Stimulated activated CD8-positive, alpha-beta memory T cell treated with anti-CD3 and anti-CD28 coated beads, Interleukin-12 subunit alpha, Interleukin-12 subunit beta, amount 100 ng/mL, for 1 hour (primary cell): Measurements from ENCODE around the gene KIF22.
"Not testable (repeated sequence)": the region's sequence is repeated elsewhere in the genome, so short reads cannot be mapped to it uniquely, and the experiment has no call there.

Source experiments
- DNase-seq: peaks from one replicate; pipeline ENCODE4 v3.0.0-alpha.2; 2020; ENCODE audit warnings: low read depth

The KIF22 gene

GRCh38 chr16:29815032-29815721, 24.6 kb downstream of the KIF22 start:
- DNase-seq, result no peak

- DNase-seq, result peak; percentile 97
Measured at GRCh38 chr16:29815793-29816693, 25.5 kb downstream of the KIF22 start, which contains the start of gene PAGR1. Gene PAGR1 (plus strand): TSS chr16:29816152. CDS start chr16:29816526, 374 bp downstream.

DNA sequence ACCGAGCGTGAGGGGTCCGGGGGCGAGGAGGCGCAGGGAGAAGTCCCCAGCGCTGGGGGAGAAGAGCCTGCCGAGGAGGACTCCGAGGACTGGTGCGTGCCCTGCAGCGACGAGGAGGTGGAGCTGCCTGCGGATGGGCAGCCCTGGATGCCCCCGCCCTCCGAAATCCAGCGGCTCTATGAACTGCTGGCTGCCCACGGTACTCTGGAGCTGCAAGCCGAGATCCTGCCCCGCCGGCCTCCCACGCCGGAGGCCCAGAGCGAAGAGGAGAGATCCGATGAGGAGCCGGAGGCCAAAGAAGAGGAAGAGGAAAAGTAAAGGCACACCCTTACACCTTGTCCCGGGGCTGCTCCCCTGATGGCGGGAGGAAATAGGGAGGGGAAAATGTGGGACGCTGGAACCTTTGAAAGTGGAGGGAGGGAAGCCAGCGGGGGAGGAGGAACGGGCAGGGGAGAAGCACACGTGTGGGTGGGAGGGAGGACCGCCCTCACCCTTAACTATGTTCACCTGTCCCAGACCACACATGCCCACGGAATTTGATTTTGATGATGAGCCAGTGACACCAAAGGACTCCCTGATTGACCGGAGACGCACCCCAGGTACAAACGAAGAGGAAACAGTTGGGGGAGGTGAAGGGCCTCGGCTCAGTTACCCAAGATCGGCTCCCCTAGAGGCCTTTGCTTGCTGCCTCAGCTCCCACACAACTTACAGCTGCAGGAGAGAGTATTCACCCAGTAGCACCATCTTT, 26.3 kb downstream of the KIF22 start:
- no peak for DNase-seq

GRCh38 chr16:29818082-29818481, 27.5 kb downstream of the KIF22 start:
- no peak for DNase-seq

GRCh38 chr16:29819506-29819905, 29.0 kb downstream of the KIF22 start:
- no peak for DNase-seq

DNA sequence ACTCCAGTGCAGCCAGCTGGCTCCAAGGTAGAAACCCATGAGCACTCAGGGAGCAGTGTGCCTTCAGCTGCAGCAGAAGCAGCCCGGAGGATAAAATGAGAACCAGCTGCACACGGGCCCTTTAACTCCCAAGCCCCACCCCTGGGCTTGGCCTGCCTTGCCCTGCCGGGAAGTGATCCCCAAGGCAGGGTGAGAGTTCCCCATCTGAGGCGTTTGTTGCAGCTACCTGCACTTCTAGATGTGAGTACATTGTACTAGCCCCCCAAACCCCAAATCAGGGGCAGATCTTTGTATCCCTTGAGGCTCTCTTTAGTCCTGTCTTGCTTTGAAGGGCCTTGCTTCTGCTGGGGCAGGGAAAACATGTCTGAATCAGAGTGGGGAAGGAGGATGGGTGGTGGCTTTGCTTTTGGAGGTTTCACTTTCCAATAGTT, 29.7 kb downstream of the KIF22 start, which contains the start of gene MVP:
Gene MVP, plus strand, starts transcription at position 192 of the 431 bp plus-strand sequence. CDS start 10,088 bp downstream, outside the sequence.
- DNase-seq, result no peak

GRCh38 chr16:29820730-29821642, 30.4 kb downstream of the KIF22 start:
- DNase-seq, result no peak

GRCh38 chr16:29821643-29822115, 31.1 kb downstream of the KIF22 start:
- DNase-seq, result no peak

DNA sequence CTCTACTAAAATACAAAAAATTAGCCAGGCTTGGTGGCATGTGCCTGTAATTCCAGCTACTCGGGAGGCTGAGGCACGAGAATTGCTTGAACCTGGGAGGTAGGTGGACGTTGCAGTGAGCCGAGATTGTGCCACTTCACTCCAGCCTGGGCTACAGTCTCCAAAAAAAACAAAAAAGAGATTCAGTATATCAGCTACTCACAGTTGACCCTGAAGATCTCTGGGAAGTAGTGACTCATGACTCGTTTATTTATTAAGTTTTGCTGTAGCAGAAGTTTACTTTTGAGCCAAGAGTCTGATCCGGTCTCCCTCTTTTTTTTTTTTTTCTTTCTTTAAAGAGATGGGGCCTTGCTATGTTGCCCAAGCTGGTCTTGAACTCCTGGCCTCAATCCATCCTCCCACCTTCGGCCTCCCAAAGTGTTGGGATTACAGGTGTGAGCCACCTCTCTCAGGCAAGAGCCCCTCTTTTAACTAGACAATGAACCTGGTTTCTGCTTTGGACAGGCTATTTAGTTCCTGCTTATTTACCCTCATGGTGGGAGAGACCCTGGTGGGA, 34.1 kb downstream of the KIF22 start:
- no peak for DNase-seq

GRCh38 chr16:29825145-29826044, 34.8 kb downstream of the KIF22 start:
- DNase-seq, result no peak

DNA sequence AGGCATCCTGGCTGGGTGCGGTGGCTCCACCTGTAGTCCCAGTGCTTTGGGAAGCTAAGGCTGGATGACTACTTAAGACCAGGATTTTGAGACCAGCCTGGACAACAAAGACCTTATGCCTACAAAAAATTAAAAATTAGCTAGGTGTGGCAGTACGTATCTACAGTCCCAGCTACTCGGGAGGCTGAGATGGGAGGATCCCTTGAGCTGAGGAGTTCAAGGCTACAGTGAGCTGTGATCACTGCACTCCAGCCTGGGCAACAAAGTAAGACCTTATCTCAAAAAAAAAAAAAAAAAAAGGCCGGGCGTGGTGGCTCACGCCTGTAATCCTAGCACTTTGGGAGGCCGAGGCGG, 35.8 kb downstream of the KIF22 start:
- DNase-seq, result no peak

DNA sequence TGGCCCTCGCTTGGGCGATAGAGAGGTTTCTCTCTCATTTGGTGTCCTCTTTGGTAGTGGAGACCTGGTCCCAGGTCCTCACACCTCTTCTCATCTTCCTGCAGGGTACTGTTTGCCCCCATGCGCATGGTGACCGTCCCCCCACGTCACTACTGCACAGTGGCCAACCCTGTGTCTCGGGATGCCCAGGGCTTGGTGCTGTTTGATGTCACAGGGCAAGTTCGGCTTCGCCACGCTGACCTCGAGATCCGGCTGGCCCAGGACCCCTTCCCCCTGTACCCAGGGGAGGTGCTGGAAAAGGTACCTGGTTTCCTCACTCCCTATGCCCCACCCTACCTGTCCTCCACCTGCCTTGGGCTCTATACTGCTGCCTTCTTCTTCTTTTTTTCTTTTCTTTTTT, 40.2 kb downstream of the KIF22 start:
- DNase-seq, result no peak

GRCh38 chr16:29831490-29831889, 40.9 kb downstream of the KIF22 start:
- DNase-seq, result no peak

- not testable (repeated sequence) for DNase-seq
Measured at GRCh38 chr16:29833219-29833618, 42.7 kb downstream of the KIF22 start.

DNA sequence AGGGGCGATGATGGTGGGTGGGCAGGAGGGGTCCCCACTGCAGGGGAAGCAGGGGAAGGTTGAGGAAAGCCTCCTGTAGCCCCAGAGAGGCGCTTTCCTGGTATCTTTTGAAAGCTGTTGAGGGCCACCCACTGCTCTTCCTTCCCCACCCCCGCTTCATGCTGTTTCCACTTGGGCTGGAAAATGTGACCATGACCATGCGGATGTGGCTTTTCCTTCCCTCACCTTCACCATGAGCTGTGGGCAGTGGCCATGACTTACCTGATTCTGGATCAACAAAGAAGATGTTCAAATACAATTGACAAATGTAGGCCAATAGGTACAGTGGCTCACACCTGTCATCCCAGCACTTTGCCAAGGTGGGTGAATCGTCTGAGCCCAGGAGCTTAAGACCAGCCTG, 43.5 kb downstream of the KIF22 start:
- DNase-seq, result no peak

GRCh38 chr16:29835926-29836325, 45.4 kb downstream of the KIF22 start:
- no peak for DNase-seq

DNA sequence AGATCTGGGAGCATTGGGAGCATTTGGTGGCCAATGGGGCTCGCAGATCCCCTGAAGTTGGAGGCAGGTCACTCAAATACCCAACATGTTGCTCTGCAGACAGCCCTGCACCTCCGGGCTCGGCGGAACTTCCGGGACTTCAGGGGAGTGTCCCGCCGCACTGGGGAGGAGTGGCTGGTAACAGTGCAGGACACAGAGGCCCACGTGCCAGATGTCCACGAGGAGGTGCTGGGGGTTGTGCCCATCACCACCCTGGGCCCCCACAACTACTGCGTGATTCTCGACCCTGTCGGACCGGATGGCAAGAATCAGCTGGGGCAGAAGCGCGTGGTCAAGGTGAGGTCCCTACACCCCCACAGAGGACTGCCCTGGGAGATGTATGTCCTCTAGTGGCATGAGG, 46.1 kb downstream of the KIF22 start:
- no peak for DNase-seq

GRCh38 chr16:29837841-29838240, 47.3 kb downstream of the KIF22 start:
- no peak for DNase-seq

GRCh38 chr16:29839822-29840221, 49.3 kb downstream of the KIF22 start:
- no peak for DNase-seq

GRCh38 chr16:29840240-29840639, 49.7 kb downstream of the KIF22 start:
- DNase-seq, result no peak
